ENCODE results near the gene HRCT1. TPM values are rescaled to one million over a fixed set of nuclear protein-coding genes. Genes with fewer than 3 reads are reported as not detected.
"Not testable (repeated sequence)": the region's sequence is repeated elsewhere in the genome, so short reads cannot be mapped to it uniquely, and the experiment has no call there.

Gene HRCT1
- total RNA-seq, 1 experiment from 2014 or later: 3.6 TPM

GRCh38 chr9:35911690-35912089, 5.7 kb downstream of the HRCT1 start:
- no peaks in the 10 kb centered on the region for H3K36me3 ChIP-seq (ENCODE audit: low read depth)
- ChIA-PET CTCF (no interaction called here), POLR2A (ENCODE audit: unreplicated experiment) (no interaction called here)
- no peak overlapping the region for H3K4me3 ChIP-seq
- no peaks in the 10 kb centered on the region for H3K27me3 ChIP-seq (ENCODE audit: insufficient read depth, low read depth)
- H3K79me2 ChIP-seq (ENCODE audit: low read depth): no peaks in the 10 kb centered on the region
- peaks cover 45% of the 10 kb centered on the region for H3K4me1 ChIP-seq (replicated peaks; ENCODE audit: insufficient read depth)
- no peak overlapping the region for H2AFZ ChIP-seq
- H3K27ac ChIP-seq: no peak overlapping the region
- H3K9me2 ChIP-seq (ENCODE audit: insufficient read depth): no peaks in the 10 kb centered on the region
- no peak overlapping the region for H3K4me2 ChIP-seq
- H3F3A ChIP-seq (ENCODE audit: insufficient read depth, low read depth): peaks cover 28% of the 10 kb centered on the region
- no TSS peak for BruUV-seq (replicated peaks)
- TF ChIP-seq EZH2 (IDR thresholded peaks at IDR 0.05; ENCODE audit: low read depth) (no peak), CTCF (conservative IDR thresholded peaks at IDR 0.05) (no peak)
- no peak for DNase-seq
- H4K20me1 ChIP-seq (ENCODE audit: insufficient read depth): no peaks in the 10 kb centered on the region
- intact Hi-C loops (cut with micrococcal nuclease; ENCODE audit: unreplicated experiment): no loop called here
- H3K9me3 ChIP-seq (ENCODE audit: insufficient read depth, low read depth): no peaks in the 10 kb centered on the region

GRCh38 chr9:35912791-35913400, 6.9 kb downstream of the HRCT1 start:
- Histone ChIP-seq H3K4me2 (no peak overlapping the region), H3K9me3 (ENCODE audit: insufficient read depth, low read depth) (no peaks in the 10 kb centered on the region), H3K27ac (no peak overlapping the region), H3F3A (ENCODE audit: insufficient read depth, low read depth) (peaks cover 16% of the 10 kb centered on the region), H3K36me3 (ENCODE audit: low read depth) (no peaks in the 10 kb centered on the region), H3K79me2 (ENCODE audit: low read depth) (no peaks in the 10 kb centered on the region), H3K9me2 (ENCODE audit: insufficient read depth) (no peaks in the 10 kb centered on the region), H2AFZ (no peak overlapping the region), H3K27me3 (ENCODE audit: insufficient read depth, low read depth) (no peaks in the 10 kb centered on the region), H4K20me1 (ENCODE audit: insufficient read depth) (no peaks in the 10 kb centered on the region), H3K4me3 (no peak overlapping the region), H3K4me1 (replicated peaks; ENCODE audit: insufficient read depth) (peaks cover 33% of the 10 kb centered on the region)
- TF ChIP-seq EZH2 (IDR thresholded peaks at IDR 0.05; ENCODE audit: low read depth) (no peak), CTCF (conservative IDR thresholded peaks at IDR 0.05) (no peak)
- ChIA-PET CTCF (no interaction called here), POLR2A (ENCODE audit: unreplicated experiment) (interaction anchor here (0.5 to 0.7 kb wide), 2 partner anchors 99 to 261 kb away, joined by 3 read pairs; no protein-coding TSS in a partner anchor)
- no TSS peak for BruUV-seq (replicated peaks)
- no peak for DNase-seq
- intact Hi-C loops (cut with micrococcal nuclease; ENCODE audit: unreplicated experiment): no loop called here

GRCh38 chr9:35913429-35913828, 7.4 kb downstream of the HRCT1 start:
- H3K79me2 ChIP-seq (ENCODE audit: low read depth); H3K27me3 ChIP-seq (ENCODE audit: insufficient read depth, low read depth); H3K27ac ChIP-seq; H3K9me2 ChIP-seq (ENCODE audit: insufficient read depth); DNase-seq; H3K4me3 ChIP-seq; H2AFZ ChIP-seq; H4K20me1 ChIP-seq (ENCODE audit: insufficient read depth); BruUV-seq (replicated peaks); H3K4me2 ChIP-seq; intact Hi-C loops (cut with micrococcal nuclease; ENCODE audit: unreplicated experiment); H3K36me3 ChIP-seq (ENCODE audit: low read depth); H3K9me3 ChIP-seq (ENCODE audit: insufficient read depth, low read depth): not testable (repeated sequence)
- POLR2A ChIA-PET (ENCODE audit: unreplicated experiment): interaction anchor here (0.5 to 0.7 kb wide), 2 partner anchors 100 to 262 kb away, joined by 3 read pairs; no protein-coding TSS in a partner anchor
- CTCF ChIA-PET: interaction anchor here (0.6 kb wide), 1 partner anchor 35 kb away, joined by 3 read pairs; no protein-coding TSS in a partner anchor
- Histone ChIP-seq H3F3A (ENCODE audit: insufficient read depth, low read depth) (peaks cover 10% of the 10 kb centered on the region), H3K4me1 (replicated peaks; ENCODE audit: insufficient read depth) (peaks cover 28% of the 10 kb centered on the region)

Measured in PC-9 (cell line).